GM18909 (cell line): ENCODE results near the gene SFR1.

ENCODE experiments used
- ATAC-seq: cut with Tn5 transposase; IDR thresholded peaks from one replicate; pipeline ENCODE4 v1.9.1; 2021; ENCODE audit warnings: mild to moderate bottlenecking; ENCODE audit not compliant: unreplicated experiment, poor library complexity

SFR1 gene

GRCh38 chr10:104104418-104104817 is 17.6 kb upstream of the SFR1 start:
- ATAC-seq, result no peak

DNA sequence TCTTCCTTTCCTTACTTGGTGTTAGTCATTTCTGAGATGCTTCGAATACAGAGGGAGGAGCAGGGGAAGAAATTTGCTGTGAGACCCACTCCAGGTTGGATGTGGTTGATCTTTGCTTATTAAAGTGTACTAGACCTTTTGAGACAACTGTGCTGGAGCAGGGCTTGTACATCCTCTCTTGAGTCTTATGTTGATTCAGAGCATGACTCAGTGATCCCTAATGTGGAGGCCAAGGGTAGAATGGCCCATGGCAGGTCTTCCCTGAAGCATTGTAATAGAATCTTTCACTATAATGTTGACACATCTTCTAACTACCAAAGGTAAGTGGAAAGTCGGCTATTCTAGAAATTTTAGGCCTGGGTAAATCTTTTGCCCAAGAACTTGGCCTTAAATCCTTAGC is 17.0 kb upstream of the SFR1 start:
- ATAC-seq, result no peak

GRCh38 chr10:104109908-104110662 is 11.9 kb upstream of the SFR1 start:
- peak; percentile 97 for ATAC-seq

GRCh38 chr10:104113376-104113956 is 8.5 kb upstream of the SFR1 start:
- ATAC-seq, result no peak

DNA sequence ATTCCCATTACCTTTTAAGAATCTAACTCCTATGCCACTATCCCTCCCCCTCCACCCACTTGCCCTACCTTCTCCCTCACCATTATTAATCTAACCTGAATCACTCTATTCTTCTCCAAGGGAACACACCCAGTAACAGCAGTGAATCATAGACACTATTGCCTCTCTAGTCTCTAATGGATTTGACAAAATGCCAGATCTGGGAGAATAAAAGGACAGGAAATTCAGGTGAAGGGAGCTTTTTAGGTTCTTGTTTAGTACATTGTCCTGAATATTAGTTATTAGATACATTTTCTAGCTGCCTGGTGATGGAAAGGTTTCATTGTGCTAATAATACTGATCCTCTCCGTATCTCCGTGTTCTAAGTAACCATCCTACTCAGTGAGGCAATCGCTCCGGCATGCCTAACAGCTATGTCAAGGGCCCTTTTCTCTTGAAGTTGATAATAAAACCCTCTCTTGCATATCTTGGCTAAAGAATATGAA is 4.1 kb upstream of the SFR1 start:
- no peak for ATAC-seq

GRCh38 chr10:104119996-104120395 is 2.0 kb upstream of the SFR1 start:
- no peak for ATAC-seq

- ATAC-seq, result no peak
Measured at GRCh38 chr10:104120512-104120902, 1.5 kb upstream of the SFR1 start.

DNA sequence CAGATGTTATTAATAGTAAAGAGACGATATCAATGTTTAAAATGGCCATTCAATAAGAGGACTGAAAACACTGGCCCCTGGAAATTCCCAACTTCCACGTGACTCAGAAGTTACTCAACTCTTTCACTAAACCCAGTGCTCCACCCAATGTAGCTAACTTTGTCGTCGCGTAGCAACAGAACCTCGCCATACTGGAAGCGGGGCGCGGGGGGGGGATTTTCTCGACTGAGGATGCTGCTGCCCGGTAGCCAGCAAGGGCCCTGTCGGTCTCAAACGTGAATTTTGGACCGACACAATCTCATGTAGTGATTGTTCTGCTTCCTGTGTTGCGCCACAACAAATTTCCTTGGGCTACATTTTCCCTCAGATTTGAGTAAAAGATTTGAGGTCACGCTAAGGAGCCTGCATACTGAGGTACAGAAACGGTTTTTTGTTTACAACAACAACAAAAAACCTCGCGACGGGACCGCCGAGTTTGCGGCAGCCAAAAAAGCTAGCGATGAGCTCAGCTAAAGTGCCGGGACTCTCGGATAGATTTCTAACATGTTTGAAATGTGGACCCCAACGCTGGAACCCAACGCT is 977 bp upstream of the SFR1 start:
- ATAC-seq, result peak; percentile 36

- peak; percentile 1 for ATAC-seq
Measured at GRCh38 chr10:104122225-104123107, 495 bp downstream of the SFR1 start.

- ATAC-seq, result no peak
Measured at GRCh38 chr10:104123397-104123796, 1.4 kb downstream of the SFR1 start.

DNA sequence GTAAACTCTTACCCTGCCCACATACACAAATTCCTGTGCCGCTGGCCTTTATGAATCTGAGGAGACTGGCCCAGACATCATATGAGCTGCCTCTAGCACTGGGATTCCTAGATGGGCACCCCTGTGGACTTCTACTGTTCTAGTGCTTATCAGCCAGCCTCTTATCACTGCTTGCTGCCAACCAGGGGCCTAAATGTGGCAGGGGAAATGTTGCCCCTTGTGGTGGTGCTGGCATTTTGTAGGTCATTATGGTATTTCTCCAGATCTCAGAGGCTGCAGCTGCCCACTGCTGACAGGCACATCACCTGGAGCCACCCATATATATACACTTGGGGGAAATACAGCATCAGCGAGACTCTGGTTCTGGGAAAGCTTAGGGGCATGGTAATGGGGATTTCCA is 5.4 kb downstream of the SFR1 start:
- ATAC-seq, result no peak

DNA sequence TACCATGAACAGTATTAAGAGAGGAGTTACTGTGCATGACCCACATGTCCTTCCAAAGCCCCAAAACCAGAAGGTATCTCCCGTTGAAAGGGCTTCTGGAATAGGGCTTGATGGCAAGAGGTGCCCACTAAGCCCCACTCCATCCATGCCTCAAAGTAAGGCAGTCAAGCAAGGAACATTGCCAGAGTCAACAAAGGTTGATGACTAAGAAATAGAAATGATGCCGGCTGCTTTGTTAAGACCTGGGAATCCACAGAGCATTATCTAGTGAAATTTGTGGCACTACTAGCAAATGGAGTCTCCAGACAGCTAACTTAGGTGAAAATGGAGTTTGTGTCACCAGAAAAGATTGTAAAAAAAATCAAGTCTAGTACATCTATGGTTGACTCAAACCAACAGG is 6.2 kb downstream of the SFR1 start:
- ATAC-seq, result no peak

GRCh38 chr10:104130041-104130440 is 8.1 kb downstream of the SFR1 start:
- no peak for ATAC-seq

DNA sequence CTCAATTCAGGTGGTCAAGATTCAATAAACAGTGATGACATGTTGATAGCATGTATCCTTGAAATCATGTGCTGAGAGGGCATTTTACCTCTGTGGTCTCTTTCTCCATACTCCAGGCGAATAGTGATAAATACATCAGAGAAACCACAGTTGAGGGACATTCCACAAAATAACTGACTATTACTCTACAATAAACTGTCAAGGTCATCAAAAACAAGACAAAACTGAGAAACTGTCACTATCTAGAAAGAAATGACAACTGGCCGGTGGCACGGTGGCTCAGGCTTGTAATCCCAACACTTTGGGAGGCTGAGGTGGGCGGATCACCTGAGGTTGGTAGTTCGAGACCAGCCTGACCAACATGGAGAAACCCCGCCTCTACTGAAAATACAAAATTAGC is 16.2 kb downstream of the SFR1 start:
- ATAC-seq, result no peak

DNA sequence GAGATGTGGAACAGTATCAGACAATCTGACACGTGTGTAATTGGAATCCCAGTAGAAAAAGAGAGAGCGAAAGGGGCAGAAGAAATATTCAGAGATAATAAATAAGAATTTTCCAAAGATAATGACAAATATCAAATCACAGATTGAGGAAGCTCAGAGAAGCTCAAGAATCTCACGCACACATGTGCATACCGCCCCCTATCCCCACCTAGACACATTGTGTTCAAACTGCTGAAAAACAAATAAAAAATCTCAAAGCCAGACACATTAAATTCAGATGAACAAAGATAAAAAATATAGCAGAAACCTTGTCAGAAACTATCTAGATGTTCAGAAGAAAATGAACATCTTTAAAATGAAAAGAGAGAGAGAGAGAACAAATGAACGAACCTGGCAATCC is 17.2 kb downstream of the SFR1 start:
- no peak for ATAC-seq

DNA sequence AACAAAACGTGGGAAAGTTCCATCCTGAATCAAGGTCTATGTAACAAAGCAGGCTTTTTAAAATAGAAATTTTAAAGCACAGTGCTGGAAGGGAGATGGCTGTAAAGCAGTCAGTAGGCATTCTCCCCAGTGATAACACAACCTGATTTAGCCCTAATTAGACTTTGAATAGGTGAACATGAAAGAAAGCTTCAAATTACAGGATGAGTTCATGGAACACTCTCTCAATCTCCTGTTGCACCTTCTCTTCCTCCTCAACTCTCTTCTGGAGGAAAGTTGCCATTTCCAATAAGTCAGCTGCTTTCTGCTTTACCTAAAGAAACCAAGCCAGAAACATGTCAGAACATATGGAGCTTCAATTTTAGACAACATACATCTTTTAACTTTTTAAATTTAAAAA is 20.1 kb downstream of the SFR1 start:
- ATAC-seq, result no peak

- no peak for ATAC-seq
Measured at GRCh38 chr10:104143829-104144228, 21.9 kb downstream of the SFR1 start.

GRCh38 chr10:104144931-104145330 is 23.0 kb downstream of the SFR1 start:
- no peak for ATAC-seq

GRCh38 chr10:104146882-104147281 is 24.9 kb downstream of the SFR1 start:
- no peak for ATAC-seq

DNA sequence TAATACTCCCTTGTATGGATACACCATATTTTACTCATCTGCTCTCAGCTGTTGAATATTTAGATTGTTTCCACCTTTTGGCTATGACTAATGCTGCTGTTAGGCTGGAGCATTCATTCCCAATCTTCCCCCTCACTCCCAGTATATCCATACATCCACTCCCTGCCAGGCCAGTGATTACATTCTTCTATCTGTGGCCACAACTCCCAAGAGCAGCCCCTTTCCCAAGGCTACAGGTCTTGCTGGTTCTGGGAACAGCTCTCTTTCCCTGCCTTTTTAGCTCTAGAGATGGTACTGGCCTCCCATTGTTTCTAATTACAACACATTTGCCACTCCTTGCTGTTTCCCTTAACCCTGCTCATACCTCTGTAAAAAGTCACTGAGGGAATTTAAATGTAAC is 28.2 kb downstream of the SFR1 start:
- ATAC-seq, result no peak

DNA sequence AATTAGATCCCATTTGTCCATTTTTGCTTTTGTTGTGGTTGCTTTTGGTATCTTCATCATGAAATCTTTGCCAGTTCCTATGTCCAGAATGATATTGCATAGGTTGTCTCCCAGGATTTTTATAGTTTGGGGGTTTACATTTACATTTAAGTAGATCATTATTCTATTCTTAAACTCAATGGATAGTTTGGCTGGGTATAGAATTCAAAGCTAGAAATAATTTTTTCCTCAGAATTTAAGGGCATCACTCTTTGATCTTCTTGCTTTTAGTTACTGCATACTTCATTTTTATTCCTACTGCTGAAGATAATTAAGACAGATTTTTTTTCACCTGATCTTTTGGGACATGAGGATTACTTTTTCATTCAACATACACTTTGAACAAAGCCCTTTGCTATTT is 29.8 kb downstream of the SFR1 start:
- ATAC-seq, result no peak
